NCI-H1930 (cell line): Measurements from ENCODE around the gene SAMHD1.

Experiments used
- DNase-seq, 2 experiments: peaks; one replicate each; lab custom pipeline; 2025; lab: John Stamatoyannopoulos, UW

The SAMHD1 gene

GRCh38 chr20:36873498-36874189 is 77.9 kb downstream of the SAMHD1 start:
- DNase-seq: no peak

- no peak for DNase-seq
Observed at GRCh38 chr20:36872852-36873251, 78.7 kb downstream of the SAMHD1 start.

DNA sequence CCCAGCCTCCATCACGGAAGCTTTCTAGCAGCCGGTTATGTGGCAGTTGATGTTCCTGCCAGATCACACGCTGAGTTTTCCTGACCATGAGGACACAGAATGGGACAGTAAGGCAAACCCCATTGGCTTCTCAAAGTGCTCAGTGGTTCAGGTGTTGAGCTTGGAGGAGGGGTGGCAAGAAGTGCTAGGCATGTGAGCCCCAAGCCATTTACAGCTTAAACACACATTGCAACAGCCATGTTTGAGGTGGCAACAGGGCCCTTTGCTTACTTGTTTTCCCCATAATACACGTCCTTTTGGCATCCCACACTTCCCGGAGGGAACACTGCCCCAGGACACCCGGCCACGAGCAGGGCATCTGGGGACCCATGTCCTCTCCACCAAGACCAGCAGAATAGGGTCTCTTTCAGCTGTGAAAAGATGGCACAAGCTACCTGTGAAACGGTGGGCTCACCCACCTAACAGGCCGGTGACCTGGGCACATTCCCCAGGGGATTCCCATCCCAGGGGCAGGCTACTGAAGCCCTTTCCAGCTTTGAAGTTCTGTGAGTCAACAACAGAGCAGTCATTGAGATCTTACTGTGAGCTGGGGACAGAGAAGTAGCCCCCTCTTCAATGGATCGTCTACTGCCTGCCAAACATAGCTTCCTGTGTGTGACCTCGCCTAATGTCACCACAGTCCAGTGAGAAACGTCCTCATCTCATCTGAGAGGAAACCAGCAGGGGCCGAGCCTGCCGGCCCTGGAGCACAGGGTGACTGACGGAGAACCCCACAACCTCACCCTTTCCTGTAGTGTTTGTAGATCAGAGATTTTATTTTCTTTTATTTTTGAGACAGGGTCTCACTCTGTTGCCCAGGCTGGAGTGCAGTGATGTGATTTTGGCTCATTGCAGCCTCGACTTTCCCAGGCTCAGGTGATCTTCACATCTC is 79.6 kb downstream of the SAMHD1 start:
- no peak for DNase-seq

DNA sequence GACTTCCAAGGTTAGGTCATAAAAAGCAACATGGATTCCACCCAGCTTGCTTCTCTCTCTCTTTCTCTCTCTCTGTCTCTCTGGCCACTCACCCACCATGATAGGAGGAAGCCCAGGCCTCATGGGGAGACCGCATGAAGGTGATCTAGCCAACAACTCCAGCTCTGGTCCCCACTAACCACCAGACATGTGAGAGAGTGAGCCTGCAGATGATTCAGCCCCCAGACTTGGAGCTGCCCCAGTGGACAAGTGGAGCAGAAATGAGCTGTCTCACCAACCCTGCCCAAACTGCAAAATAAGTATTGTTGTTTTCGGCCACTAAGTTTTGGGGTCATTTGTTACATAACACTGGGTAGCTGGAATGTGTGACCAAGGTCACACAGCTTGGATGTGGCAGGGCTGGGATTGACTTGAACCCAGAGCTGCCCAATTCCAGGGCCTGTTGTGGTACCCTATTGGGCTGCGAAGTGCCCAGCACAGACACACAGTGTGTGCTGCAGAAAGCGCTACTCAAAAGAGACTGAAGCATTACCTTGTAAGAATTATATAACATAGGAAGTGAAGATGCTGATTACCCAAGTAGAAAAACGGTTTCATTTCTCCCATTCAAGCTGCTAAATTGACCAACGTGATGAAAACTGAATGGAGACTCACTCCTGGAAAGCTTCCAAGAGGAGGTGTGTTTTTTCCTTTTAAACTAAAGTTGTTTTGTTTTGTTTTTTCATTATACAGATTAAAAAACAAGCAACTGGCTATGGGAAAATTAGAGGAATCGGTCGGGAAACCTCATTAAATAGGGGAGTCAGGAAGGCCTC is 84.6 kb downstream of the SAMHD1 start:
- DNase-seq: no peak

DNA sequence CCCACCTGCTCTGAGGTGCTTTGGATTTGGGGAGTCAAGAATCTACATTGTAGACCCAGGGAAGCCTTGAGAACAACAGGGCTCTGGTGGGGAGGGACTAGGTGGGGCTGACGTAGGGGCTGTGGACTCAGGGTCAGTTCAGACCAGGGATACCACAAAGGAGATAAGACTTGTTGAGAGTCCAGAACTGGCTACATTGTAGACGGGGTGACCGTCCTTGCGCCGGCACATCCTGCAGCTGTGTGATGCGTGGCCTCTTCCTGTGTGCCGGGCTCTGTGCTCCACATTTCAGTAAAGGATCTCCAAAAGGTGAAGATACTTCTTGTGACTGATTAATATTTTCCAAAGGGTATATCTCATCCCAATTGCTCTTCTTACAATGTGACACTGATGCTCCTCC is 85.3 kb downstream of the SAMHD1 start:
- no peak for DNase-seq

GRCh38 chr20:36865861-36866149 is 85.7 kb downstream of the SAMHD1 start:
- DNase-seq: no peak

DNA sequence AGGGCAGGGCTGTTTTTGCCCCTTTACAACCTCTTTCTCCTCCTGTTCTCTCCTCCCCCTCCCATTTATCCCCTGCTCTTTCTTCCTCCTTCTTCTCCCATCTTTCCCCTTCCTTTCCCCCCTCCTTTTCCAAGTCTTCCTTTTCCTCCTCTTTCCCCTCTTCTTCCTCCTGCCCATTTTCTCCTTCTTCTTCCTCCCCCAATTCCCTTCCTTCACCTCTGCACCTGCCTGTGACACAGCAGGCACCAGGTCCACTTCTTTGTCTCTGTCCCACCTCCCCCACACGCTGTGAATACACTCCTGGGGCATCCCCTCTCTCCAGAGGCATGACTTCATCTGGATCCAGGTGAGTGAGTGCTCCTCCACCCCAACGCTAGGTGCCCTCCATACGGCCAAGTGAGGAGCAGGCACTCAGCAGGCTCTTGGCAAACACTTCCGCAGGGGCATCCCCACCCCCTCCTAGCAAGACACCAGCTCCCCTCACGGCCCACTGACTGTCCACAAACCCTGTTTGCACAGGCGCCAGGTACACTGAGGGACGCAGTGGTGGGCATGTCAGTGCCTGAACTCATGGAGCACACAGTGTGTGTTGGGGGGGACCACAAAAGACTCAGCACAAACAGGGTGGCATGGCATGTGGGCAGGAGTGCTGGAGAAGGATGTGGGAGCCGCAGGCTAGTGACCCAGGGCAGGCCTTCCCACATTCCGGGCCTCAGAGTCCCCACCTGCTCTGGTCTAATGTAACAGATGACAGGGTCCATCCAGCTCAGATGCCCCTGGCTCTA is 86.2 kb downstream of the SAMHD1 start:
- no peak for DNase-seq

DNA sequence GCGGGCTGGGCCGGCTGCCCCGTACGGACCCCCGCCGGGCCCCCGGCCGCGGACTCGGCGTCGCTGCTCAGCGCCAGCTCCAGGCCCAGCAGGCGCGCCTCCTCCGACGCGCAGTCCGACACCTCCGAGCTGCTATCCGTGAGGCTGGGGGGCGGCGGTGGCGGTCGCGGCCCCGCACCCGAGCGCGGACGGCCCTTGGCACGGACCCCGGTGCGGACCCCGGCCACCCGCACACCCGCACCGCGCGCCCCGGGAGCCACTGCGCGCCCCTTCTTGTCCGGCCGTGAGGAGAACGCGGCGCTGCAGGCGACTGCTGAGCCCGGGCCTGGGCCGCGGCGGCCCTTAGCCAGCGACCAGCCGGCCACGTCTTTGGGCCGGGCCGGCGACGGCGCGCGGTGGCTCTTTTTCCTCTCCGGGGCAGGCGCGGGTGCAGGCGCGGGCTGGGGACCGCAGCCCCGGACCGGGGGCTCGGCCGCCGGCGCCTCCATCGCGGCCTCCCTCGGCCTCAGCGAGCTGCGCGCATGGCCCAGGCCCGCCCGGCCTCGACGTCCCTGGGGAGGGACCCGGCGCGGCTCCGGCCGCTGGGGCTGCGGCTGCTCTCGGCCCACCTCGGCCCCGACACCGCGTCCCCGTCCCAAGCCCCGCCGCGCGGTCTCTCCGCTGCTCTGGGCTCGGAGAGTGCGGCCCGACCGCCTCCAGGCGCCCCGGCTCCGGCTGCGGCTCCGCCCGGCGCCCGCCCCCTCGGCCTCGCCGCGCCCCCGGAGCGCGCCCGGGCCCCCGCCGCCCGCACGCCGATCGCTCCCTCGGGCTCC is 88.4 kb downstream of the SAMHD1 start:
- DNase-seq: no peak

DNA sequence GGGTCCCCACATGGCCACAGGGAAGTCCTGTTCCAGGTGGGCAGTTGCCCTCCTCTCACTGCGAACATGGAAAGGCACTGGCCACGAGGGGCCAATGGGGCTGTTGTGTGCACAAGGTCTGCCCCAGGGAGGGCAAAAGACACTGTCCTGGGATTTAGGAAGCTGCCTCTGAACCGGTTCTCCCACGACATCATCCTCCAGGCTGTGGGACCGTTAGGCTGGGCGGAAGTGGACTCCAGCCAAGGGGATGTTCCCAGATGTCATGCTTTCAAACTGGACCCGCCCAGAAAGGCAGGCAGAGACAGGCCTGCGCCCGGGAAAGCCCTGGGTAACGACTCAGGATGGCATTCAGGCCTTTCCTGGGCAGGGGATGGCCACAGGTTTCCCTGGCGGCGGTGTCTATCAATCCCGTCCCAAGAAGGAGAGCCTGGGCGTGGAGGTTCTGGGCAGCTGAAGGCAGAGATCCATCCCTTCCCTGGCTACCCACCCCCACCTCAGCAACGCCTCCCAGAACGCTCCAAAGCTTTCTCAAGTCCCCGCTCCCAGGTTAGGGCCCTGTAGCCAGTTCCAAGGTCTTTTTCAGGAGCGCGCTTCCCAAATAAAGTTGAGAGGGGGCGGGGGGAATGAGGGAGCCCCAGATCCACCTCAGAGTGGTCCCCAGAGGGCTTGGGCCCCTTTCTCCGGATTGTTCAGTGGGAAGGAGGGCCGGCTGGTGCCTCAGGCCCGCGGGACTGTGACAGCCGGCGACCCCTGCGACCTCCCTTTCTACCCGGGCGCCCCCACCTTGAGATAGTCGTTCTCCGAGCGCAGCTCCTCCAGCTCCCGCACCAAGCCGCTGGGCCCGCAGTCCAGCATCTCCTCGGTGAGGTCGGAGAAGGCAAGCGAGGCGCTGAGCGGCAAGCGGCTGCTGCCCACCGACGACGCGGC is 89.4 kb downstream of the SAMHD1 start:
- DNase-seq: no peak

DNA sequence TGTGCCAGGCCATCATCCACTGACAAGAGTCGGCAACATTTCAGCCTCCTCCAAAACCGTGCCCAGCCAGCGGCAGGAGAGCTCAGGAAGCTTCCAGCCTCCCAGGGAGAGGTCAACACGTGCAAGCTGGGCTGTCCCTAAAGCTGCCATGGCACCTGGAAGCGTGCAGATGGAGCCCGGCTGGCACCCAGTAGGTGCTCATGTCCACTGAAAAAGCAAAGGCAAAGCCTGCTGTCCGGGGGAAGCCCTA is 90.0 kb downstream of the SAMHD1 start:
- no peak for DNase-seq

GRCh38 chr20:36860811-36861624 is 90.5 kb downstream of the SAMHD1 start:
- DNase-seq: no peak

GRCh38 chr20:36860339-36860738 is 91.2 kb downstream of the SAMHD1 start:
- no peak for DNase-seq

GRCh38 chr20:36859700-36860330 is 91.7 kb downstream of the SAMHD1 start:
- DNase-seq: no peak

DNA sequence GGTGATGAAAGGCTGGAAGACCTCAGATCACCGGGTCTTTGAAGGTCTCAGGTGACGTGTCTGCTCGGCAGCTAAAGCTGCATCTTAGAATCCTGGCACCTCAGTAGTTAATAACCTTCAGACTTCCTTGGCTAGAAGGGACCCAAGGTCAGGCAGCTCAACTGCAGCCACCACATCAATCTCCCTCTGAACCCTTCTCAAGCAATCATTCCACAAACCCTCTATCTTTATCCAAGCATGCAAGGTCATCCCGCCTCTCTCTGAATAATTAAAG is 92.3 kb downstream of the SAMHD1 start:
- no peak for DNase-seq

DNA sequence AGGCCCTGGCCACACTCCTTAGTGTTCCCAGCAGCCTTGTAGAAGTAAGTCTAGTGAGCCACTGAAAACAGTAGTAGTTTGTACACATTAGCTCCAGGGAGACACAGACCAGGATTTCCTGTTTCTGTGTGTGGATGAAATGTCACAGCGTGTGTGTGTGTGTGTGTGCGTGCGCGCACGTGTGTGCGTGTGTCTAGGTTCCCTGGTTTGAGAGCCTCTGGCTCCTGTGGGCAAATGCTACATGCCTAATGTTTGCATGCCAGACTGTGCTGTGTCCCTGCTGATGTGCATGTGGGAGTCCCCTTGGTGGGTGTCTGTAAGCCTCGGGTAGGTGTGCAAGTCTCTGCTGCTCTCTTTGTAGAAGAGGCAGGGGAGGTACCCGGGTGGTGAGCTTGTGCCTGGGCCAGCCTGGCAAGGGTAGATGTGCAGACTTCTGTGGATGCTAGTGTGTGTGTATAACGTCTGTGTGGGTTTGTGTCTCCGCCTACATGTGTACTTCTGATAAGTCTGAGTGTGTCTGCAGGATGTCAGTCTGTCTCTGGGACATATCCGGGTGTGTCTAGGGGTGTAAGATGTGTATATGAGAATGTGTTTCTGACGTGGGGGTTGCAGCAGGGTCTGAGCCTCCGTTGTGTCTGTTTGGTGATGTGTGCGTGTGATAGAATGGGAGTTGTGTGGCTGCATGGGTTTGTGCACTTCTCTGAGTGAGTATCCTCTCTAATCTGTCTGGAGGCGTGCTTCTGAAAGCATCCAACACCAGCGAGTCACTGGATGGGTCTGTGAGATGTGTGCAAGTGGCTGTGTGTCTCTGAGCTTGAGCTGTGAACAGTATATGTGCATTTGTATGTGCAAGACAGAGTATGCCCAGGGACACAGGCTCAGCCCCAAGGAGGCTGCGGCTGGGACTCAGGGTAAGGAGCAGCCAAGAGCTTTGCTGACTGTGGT is 94.5 kb downstream of the SAMHD1 start:
- DNase-seq: no peak

DNA sequence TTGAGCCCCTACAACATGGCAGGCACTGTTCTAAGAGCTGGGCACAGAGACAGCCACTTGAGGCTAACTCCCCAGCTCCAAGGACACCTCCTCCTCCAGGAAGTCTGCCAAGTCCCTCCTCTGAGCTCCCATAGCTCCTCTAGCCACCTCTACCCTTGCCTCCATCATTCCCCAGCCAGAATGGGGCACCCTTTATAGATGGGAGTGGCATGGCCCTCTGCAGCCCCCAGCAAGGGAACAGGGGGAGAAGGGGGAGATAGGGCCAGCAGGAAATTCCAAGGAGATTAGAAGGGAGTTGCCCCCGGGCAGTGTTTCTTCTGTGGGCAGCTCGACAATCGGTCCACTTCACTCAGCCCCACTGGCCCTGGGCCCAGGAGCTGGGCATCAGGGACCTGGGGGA is 95.3 kb downstream of the SAMHD1 start:
- DNase-seq: no peak

- no peak for DNase-seq
Observed at GRCh38 chr20:36855241-36855657, 96.3 kb downstream of the SAMHD1 start.
